CD4-positive, alpha-beta T cell treated with Interleukin-12 subunit alpha and Interleukin-12 subunit beta, for 1 hour (primary cell): ENCODE data around the gene NEK7.
"Not testable (repeated sequence)": the region's sequence is repeated elsewhere in the genome, so short reads cannot be mapped to it uniquely, and the experiment has no call there.

Source experiments
- DNase-seq: peaks from one replicate; pipeline ENCODE4 v3.0.0-alpha.2; 2020

Gene NEK7

DNA sequence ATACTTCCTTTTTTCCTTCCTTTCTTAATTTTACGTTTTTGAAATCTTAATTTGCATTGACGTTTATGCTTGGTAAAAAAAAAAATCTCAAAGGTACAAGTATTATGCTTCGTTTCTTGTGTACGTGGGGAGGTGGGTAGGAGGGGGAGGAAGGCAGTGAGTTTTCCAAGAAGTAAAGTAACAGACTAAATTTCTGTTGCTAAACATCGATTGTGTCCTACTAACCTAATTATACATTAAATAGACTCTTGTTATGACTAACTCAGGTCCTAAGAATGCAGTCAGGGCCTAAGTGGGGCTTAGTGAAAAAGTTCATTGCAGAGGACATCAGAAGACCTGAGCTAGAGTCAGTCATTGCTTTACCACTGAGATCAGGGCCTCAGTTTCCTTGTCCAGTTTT is 17.5 kb downstream of the NEK7 start:
- peak; percentile 26 for DNase-seq

DNA sequence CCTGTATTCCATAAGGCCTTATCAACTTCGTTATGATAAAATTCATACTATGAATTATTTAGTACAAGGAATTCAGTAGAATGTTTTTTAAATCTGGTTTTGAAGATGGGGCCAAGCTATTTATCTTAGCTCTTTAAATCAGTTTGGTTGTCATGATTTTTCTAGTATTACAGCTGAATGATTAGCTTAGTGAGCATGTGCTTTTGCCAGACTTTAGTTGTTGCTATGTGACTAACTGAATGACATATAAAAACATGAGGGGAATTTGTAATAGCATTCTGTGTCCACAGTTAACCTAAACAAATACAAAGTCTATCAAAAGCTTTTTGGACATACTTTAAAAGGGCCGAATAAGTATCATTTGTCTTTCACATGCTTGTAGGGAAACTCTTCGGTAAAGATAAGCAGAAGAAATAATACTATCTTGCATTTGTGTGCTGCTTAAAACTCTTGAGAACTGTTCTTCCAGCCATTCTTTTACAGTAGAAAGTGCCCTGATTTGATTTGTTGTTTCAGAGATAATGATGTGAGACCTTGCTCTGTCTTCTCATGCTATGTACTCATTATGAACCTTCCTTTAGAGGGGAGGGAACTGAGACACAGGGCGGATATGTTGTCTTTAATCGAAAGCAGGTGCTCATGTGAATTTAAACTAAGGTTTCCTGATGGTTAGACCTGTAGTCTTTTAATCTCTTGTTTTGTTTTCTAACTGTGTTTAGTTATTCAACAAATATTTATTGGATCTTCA is 18.8 kb downstream of the NEK7 start:
- peak; percentile 55 for DNase-seq

DNA sequence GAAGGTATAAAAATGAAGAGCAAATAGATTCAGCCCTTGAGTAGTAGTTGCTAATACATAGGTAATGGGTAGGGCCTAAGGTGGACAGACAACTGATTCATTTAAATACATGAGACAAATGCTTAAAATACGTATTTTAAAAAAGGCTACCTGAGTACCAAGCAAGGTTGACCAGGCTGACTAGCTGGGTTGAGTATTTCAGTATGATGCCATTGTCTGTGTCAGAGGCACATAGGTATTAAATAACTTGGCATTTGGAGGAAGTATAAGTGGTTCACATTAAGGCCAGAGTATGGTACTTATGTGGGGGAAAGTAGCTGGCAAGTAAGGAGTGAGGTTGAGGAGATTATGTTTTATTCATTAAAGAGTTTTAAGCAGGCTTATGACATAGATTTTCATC is 19.4 kb downstream of the NEK7 start:
- DNase-seq = no peak

DNA sequence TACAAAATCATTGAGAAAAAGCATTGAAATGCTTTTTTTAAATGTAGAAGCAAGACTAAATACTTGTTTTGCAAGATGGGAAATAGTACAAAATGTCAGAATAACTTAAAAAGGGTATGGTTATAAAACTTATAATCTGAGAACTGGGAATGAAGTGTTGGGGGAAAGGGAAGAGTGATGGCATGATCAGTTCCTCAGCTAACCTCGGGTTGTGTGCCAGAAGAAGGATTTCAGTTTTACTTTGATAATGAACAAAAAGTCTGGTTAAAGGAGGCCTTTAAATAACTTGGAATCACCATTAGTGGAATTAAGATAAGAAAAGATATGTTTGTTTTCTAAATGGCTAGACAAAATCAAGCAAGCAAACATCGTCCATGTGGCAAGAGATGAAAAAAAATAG is 20.7 kb downstream of the NEK7 start:
- DNase-seq = no peak

DNA sequence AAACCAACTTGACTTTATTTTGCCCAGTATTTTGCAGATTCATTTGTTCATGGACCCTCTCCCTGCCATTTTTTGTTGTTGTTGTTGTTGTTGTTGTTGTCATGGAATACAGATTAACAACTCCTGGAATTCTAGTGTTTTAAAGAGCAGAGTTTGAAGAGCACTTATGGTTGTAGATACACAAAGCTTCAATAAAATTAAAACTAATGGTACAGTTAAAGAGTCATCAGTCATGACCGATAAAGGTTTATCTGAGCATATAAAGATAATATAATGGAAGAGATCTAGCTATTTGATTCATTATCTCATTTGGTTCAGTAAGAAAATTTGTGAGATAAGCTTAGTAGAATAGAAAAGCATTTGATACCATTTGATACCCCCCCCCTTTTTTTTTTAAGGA is 21.8 kb downstream of the NEK7 start:
- DNase-seq = no peak

DNA sequence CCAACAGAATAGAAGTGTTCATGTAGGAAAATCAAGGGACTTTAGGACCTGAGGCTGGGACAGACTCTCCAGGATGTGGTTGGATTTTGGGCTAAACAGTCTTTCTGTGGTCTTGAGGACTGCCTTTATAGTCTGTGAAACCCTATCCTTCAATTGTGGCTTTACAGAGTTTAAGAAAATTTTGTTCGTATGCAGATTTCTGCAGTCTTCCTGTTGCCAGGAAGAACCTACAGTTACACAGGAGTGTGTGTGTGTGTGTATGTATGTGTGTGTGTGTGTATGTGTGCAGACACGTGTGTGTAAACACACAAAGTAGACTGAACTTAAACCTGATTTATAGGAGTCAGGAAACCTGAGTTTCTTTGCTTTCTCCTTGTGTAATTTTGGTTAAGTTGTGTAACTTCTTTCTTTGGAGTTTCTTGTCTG is 22.8 kb downstream of the NEK7 start:
- DNase-seq = peak; percentile 63

DNA sequence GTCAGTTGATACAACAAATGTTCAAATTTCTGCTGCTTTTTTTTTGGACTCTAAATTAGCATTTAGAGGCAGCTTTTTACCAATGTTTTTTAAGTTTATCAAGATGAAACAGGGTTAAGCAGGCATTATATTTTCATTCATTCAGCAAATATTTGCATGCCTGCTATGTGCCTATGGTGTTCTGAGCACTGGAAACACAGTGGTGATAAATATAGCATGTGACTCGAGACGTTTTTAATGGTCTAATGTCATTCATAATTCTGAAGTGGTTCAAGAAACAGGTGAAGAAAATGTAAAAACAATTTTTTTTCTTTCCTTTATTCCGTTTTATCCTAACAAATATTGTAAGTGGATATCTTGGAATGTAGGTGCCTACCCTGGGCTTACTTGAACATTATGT is 26.8 kb downstream of the NEK7 start:
- DNase-seq = no peak

DNA sequence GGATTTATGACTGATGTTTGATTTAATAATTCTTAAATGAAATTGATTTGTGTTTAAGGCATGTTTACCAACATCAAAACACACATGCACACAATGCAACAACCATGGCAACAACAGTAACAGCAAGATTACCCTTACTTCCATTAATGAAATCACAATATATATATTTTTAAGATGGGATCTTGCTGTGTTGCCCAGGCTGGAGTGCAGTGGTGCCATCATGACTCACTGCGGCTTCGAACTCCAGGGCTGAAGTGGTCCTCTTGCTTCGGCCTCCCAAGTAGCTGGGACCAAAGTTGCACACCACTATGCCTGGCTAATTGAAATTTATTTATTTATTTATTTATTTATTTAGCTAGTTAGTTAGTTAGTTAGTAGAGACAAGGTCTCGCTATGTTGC is 27.7 kb downstream of the NEK7 start:
- DNase-seq = no peak

DNA sequence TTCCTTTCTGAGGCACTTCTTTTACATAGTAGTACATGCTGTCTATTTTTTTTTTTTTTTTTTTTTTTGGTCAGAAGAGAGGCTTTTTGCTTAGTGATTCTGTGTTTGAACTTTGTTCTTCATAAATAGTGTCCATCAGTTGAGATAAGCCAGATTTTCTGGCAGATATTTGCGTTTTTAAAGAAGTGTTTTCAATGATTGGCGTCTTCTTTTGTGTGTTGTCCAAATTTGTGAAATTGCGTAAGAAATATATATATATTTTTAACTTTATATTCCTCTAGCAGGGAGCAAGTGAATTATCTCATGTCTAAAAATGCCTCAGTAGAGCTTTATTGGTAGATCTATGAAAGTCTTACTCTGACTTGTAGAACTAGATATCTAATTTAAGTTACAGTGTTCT is 28.3 kb downstream of the NEK7 start:
- no peak for DNase-seq

DNA sequence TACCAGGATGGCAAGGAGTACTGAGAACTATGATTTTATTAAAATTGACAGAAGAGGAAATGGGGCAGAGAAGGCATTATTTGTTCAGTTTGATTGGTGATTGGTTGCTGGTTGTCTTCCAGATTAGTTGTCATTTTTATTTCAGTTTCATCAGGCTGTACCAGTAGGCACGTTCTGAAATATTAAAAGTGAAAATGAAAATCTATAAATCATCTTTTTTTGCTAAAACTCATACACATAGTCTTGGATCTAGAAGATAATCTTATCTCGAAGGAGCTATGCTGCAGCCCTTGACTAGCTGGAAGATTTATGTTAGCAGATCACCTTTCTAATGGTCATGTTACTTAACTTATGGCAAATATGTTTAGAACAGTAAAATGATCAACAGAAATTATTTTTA is 29.0 kb downstream of the NEK7 start:
- DNase-seq = no peak

DNA sequence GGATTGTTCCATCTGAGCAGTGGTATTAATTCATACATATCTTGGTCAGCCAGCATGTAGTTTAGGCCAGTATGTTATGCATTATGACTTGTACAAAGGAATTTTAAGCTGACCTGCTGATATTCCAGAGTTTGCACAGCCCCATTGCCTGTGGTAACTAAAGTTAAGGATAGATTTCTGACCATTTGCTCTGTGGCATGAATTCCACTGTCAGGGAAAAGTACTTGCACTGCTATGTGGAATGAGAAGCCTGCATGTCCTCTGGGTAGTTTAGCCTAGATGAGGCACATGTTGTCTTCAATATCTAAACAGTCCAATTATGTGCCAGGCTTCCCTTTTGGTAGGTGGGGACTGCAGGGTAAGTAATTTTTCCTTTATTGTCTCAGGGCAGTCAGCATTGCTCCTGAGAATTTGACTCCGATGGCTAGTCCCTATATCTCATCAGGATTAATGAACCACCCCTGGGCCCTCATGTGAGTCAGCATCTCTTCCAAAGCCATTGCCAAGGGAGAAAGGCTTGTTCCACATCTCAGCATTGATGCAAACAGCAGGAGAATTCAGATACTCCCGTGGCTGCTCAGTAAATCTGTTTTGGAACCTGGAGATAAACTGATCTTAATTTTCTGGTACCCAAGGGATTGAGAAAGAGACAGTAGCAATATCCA is 30.2 kb downstream of the NEK7 start:
- no peak for DNase-seq

DNA sequence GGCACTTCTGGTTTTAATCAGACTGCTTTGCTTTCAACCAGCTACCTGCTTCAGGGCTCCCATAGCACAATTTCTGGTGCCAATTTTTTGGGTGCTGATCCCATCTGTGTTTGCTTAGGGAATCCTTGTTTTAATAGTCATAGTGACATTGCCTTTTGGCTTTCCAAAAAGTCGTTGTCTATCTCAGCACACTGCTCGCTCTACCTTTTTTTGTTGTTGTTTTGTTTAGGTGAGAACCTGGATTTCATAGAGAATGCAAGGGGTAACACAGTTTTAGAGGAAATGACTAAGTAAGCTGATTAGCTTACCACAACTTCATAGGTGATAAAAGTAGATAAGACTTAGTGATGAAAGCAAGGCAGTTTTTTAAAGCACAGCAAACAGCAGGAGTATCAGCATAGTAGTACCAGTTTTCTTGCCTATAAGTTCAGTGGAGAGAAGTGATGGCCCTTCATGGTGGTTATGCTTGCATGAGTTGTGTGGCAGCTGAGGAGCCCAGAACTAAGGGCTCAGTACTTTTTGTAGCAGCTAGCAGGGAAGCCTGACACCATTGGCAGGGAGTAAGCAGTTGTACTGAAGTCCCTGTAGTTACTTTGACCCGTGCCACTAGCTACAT is 31.3 kb downstream of the NEK7 start:
- DNase-seq = peak; percentile 70

DNA sequence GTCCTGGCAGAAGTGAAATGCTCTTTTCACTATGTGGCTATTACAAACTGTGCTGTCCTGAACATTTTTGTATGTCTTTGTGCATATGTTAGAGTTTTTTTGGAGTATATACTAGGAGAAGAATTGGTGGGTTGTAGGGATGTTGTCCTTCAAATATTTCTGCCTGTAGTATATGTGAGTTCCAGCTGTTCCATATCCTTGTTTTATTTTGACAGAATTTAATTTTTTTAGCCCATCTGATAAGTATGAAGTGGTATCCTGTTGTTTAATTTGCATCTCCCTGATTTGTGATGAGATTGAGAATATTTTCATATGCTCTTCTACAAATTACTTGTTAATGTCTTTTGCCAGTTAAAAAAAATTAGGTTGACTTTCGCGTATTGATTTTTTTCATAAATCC is 34.3 kb downstream of the NEK7 start:
- DNase-seq = no peak

DNA sequence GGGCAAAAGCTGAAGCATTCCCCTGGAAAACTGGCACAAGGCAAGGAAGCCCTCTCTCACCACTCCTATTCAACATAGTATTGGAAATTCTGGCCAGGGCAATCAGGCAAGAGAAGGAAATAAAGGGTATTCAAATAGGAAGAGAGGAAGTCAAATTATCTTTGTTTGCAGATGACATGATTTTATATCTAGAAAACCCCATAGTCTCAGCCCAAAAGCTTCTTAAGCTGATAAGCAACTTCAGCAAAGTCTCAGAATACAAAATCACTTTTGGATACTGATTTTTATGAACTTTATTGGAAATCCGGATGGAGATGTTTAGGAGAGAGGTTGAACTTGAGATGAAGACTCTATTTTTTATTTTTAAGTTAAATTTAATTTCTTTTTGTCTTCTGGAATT is 37.1 kb downstream of the NEK7 start:
- not testable (repeated sequence) for DNase-seq

DNA sequence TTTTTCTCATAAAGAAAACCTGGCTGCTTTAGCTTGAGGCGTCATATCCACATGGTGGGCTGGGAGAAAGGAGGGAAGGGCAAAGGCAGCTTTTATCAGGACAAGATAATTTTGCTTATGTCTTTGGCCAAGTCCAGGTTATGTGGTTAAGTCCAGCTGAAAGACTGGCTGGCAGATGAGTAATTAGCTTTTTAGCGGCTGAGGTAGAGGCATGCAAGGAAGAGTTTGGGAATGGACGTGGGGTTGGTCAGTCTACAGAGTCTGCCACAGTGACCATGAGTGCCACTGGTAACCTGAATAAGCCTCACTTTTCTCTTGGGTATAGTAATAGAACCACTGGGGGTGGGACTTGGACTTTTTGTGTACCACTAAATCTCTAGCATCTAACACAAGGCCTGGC is 39.8 kb downstream of the NEK7 start:
- DNase-seq = no peak

DNA sequence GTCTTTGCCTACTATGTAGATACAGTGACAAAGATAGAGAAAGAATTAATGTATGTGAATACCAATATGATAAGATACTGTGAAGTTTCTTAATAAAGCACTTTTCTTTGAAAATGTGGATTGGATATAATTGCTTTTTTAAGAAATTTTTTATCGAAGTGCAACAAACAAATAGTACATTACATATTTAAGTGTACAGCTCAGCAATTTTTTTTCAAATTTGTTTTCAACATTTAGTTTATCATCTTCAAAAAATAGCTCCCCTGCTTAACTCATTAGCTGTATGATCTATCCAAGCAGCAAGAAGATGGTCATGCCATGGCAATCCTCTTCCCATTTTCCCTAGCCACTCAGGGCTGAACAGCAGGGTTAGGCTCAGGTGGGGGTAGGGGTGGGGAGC is 40.5 kb downstream of the NEK7 start:
- no peak for DNase-seq

DNA sequence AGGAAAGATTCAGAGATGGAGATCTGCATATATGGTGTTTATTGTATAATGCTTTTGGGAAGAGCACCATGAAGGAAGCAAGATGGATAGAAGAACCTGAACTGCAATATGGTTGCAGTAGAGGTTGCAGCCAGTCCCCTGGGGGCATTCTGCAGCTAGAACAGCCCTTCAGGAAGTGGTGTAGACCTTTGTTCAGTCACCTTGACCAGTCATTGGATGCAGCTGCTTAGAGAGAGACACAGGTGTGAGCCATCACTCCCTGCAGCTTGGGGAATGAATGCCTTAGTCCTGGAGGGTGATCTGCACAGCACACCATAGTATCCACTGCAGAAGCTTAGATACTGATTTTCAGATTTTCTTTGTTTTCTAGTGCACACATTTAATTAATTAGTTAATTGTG is 42.3 kb downstream of the NEK7 start:
- DNase-seq = no peak

DNA sequence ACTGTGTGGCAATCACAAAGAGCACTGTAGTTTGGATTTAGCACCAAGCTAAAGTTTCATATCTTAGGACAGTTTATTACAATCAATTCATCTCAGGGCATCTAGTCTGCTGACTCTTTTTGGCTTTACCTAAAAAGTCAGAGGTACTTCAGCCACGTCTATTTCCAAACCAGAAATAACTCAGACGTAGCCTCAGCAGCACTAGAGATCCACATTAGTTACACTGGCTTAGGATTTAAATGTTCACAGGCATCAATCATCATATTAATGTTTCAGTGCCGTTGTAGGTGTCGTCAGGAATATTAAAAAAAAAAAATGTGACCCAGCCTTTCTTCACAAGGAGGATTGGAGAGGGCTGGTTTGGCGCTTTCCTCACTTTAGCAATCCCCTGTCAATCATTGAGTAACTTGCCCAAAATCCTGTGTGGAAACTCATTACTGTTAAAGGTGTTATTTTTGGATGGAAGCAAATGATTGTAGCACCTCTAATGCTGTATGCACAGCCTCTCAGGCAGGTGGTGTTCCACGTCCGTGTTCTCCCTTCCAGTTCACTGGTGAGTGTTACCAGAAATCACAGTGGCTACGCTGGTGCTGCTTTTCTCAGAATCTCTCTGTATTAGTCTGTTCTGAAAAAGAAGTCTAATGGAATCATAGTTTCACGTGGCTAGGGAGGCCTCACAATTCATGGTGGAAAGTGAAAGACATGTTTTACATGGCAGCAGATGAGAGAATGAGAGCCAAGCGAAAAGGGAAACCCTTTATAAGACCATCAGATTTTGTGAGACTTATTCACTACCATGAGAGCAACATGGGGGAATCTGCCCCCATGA is 45.4 kb downstream of the NEK7 start:
- no peak for DNase-seq

DNA sequence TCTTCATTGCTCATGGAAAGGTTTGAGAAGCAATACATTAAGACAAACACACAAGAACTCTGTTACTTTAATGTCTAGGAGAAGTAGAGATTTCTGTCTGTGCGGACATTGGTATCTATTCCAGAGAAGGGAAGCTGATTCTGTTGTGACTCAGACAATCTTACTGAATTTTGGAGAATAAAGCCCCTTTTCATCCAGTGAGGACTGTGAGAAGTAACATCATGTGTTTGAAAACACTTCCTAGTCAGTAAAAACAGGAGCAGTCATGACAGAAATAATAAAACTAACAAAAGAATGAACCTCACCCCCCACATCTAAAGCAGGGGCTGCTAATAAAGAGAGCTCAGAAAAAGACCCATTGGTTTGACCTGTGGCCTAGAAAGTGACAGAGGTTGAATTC is 46.6 kb downstream of the NEK7 start:
- DNase-seq = no peak

DNA sequence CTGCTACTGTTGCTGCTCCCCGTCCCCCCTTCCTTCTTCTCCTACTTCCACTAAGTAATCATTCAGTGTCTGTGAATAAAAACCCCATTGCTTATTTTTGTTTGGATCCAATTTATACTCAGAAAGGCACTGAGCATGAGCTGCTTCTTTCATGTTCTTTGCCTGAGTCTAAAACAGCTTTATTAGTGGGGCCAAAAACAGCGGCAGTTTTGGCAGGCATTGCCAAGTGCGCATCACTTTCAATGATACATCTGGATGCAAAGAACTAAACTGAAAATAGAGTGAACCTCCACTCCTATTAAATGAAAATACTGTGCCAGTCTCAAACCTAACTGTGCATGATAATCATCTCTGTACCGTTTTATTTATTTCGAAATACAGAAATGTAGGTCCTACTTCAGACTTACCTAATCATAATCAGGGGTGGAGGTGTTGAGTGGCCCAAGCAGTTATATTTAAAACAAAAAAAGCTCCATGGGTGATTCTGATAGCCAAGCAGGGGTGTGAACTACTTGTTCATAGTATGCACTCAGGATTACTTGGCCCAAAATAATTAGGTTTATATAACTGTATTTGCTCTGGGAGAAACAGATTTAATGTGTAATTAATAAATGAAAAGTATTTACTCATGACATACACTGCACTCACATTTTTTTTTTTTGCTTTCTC is 48.4 kb downstream of the NEK7 start:
- no peak for DNase-seq

DNA sequence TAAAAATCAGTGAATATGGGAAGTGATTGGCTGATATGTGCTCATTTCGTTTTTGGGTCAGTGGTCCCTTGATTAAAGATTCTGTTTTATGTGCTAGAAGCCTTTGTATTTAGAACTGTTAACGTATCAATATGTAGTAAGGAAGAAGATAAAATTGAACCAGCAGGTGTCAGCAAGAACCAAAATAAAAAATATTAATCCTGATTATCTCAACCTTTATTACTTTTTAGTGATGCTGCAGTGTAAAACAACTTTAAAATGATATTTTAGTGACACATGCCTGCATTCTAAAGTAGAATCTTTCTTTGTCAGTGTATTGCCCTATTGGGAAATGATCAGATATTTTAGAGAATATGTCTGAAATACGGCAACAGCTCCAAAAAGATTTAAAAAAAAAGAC is 49.5 kb downstream of the NEK7 start:
- DNase-seq = no peak

DNA sequence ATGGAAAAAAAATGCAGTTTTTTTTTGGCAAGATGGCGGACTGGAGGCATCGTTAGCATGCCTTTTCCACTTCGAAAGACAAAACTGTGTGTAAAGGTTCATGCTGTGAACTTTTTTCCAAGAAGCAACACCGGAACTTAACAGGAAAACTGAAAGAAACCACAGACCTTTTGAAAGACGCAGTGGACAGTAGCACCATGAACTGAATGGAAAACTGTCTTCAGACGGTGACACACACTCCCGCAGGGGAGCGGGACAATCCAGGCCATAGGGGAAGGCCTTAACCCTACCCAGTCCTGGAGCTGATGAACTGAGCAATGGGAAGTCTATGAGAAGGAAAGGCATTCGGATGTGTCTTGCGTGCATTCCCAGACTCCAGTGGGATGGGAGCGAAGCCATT is 54.9 kb downstream of the NEK7 start:
- no peak for DNase-seq

DNA sequence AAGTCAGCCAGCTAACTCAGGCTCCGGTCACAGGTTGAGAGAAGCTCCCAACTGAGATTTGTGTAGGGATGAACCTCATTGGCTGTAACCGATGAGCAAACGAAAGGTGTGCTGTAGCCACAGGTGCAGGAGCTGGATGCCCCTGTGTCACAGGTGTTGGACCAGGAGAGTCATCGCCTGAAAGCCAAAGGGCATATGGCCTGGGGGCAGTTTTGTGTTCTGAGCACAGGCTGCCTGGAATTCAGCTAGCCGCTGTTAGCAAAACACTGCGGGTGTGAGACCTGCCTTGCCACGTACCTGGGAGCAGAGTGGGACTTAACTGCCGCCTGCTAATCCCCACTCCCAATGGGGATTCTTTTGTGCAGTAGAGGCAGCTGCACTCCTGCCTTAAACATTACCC is 55.3 kb downstream of the NEK7 start:
- no peak for DNase-seq
